Activated T-cell treated with anti-CD3 and anti-CD28 coated beads, Interleukin-2, amount 50 U/mL, for 48 hours (primary cell): ENCODE results near the gene GUCA2B.
A peak's percentile ranks its signal among the peaks of the same experiment; 100 is the strongest.

ENCODE experiments used
- DNase-seq, 2 experiments: peaks; one replicate each; pipeline ENCODE4 v3.0.0-alpha.2; 2020

The GUCA2B gene

GRCh38 chr1:42168391-42168670, 15.1 kb downstream of the GUCA2B start:
- no peak for DNase-seq

- no peak for DNase-seq
These were observed 15.6 kb downstream of the GUCA2B start for GRCh38 chr1:42168763-42169162.

- DNase-seq: no peak
These were observed 17.8 kb downstream of the GUCA2B start for GRCh38 chr1:42170779-42171621.

GRCh38 chr1:42171679-42172266, 18.6 kb downstream of the GUCA2B start:
- DNase-seq: no peak

GRCh38 chr1:42172381-42173133, 19.3 kb downstream of the GUCA2B start:
- DNase-seq: no peak

- DNase-seq: peak; percentile 79 to 80
These were observed 20.1 kb downstream of the GUCA2B start for GRCh38 chr1:42173155-42173933.

- DNase-seq: no peak
These were observed 20.9 kb downstream of the GUCA2B start for GRCh38 chr1:42173961-42174735.

- no peak for DNase-seq
These were observed 22.3 kb downstream of the GUCA2B start for GRCh38 chr1:42175314-42176054.

GRCh38 chr1:42176902-42177519, 23.8 kb downstream of the GUCA2B start:
- DNase-seq: no peak

- no peak for DNase-seq
These were observed 24.4 kb downstream of the GUCA2B start for GRCh38 chr1:42177541-42177981.

- DNase-seq: no peak
These were observed 25.0 kb downstream of the GUCA2B start for GRCh38 chr1:42178249-42178648.

- DNase-seq: no peak
These were observed 26.1 kb downstream of the GUCA2B start for GRCh38 chr1:42179275-42179674.

- no peak for DNase-seq
These were observed 26.7 kb downstream of the GUCA2B start for GRCh38 chr1:42179900-42180329.

- no peak for DNase-seq
These were observed 28.5 kb downstream of the GUCA2B start for GRCh38 chr1:42181687-42182086.

- no peak for DNase-seq
These were observed 30.2 kb downstream of the GUCA2B start for GRCh38 chr1:42183210-42183956.

- DNase-seq: no peak
These were observed 30.7 kb downstream of the GUCA2B start for GRCh38 chr1:42183957-42184268.

- no peak for DNase-seq
These were observed 31.4 kb downstream of the GUCA2B start for GRCh38 chr1:42184616-42185015.

GRCh38 chr1:42186152-42186551, 32.9 kb downstream of the GUCA2B start:
- no peak for DNase-seq

- no peak for DNase-seq
These were observed 37.0 kb downstream of the GUCA2B start for GRCh38 chr1:42189931-42190853.
